Activated CD4-positive, alpha-beta memory T cell treated with anti-CD3 and anti-CD28 coated beads for 36 hours (primary cell): ENCODE results near the gene RPL34. TPM values are rescaled to one million over a fixed set of nuclear protein-coding genes. Genes with fewer than 3 reads are reported as not detected.

Experiments
- CTCF ChIA-PET: fragments of 350-600 bp; sonication (Branson Sonifier 250); formaldehyde crosslinking; loops from one replicate; lab custom pipeline; 2021; ENCODE audit warnings: antibody characterized with exemption, inconsistent platforms; lab: Charles Lee
- POLR2A ChIA-PET: fragments of 350-600 bp; sonication (Branson Sonifier 250); formaldehyde crosslinking; loops from one replicate; lab custom pipeline; 2021; ENCODE audit warnings: antibody characterized with exemption; lab: Charles Lee
- DNase-seq: peaks from one replicate; pipeline ENCODE4 v3.0.0-alpha.2; 2020
- H3K27ac Mint-ChIP-seq: one replicate; pipeline ENCODE4 v1.8.0; 2021; ENCODE audit warnings: mixed read lengths
- H3K27me3 Mint-ChIP-seq: one replicate; pipeline ENCODE4 v1.8.0; 2021; ENCODE audit warnings: mixed read lengths
- H3K36me3 Mint-ChIP-seq: one replicate; pipeline ENCODE4 v1.8.0; 2021; ENCODE audit warnings: mixed read lengths
- H3K4me1 Mint-ChIP-seq: one replicate; pipeline ENCODE4 v1.8.0; 2021; ENCODE audit warnings: low read depth, mixed read lengths
- H3K4me3 Mint-ChIP-seq: one replicate; pipeline ENCODE4 v1.8.0; 2021; ENCODE audit warnings: mild to moderate bottlenecking, mixed read lengths
- H3K9me3 Mint-ChIP-seq: one replicate; pipeline ENCODE4 v1.8.0; 2021; ENCODE audit warnings: mixed read lengths
- intact Hi-C: fragments of 100-400 bp; cut with micrococcal nuclease; formaldehyde crosslinking; loops from one replicate; pipeline ENCODE4 v1.15.1; 2023
- total RNA-seq, 2 experiments: library from RNA; stranded (reverse); gene quantifications; one replicate each; pipeline ENCODE4 v1.2.3, GENCODE V29; 2021

Gene RPL34
- total RNA-seq, 2 experiments from 2014 or later: 1,653 to 1,658 TPM

DNA sequence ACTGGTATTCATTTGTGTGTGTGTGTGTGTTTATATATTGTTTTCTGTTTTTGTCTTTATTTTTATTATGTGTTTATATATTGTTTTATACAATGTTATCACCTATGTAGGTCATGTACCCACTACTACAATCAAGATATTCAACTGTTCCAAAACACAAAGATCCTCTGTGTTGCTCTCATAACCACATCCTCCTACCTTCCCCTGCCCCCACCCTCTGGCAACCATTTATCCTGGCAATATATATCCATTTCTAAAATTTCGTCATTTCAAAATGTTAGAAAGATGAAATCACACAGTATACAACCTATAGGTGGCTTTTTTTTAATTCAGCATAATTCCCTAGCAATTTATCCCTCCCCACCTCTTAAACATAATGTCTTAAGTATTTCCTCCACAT is 18.8 kb upstream of the RPL34 start:
- no peak overlapping the region for H3K4me3 Mint-ChIP-seq
- H3K36me3 Mint-ChIP-seq: peaks cover 2% of the 10 kb centered on the region
- POLR2A ChIA-PET: no interaction called here
- DNase-seq: peak; percentile 23
- H3K4me1 Mint-ChIP-seq: peaks cover 16% of the 10 kb centered on the region
- no peak overlapping the region for H3K27ac Mint-ChIP-seq
- peaks cover 2% of the 10 kb centered on the region for H3K9me3 Mint-ChIP-seq
- H3K27me3 Mint-ChIP-seq: no peaks in the 10 kb centered on the region
- intact Hi-C loops: no loop called here
- CTCF ChIA-PET: no interaction called here

DNA sequence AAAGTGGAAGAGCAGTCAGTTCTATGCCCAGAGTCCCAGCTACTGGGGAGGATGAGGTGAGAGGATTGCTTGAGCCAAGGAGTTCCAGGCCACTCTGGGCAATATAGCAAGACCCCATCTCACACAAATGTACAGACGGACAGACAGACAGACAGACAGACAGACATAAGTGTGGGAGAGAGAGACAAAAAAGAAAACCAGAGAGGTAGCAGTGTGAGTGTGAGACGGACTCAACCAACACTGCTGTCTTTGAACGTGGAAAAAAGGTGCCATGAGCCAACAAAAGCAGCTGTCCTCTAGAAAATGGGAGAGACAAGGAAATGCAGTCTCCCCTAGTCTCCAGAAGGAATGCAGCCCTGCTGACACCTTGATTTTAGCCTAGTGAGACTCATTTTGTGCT is 18.2 kb upstream of the RPL34 start:
- H3K4me3 Mint-ChIP-seq: no peak overlapping the region
- H3K27me3 Mint-ChIP-seq: no peaks in the 10 kb centered on the region
- POLR2A ChIA-PET: no interaction called here
- no peak overlapping the region for H3K27ac Mint-ChIP-seq
- peaks cover 16% of the 10 kb centered on the region for H3K4me1 Mint-ChIP-seq
- H3K9me3 Mint-ChIP-seq: peaks cover 2% of the 10 kb centered on the region
- intact Hi-C loops: loop anchor here (2.0 kb wide), 1 partner anchor 17 kb away; no protein-coding TSS in a partner anchor
- H3K36me3 Mint-ChIP-seq: peaks cover 5% of the 10 kb centered on the region
- DNase-seq: no peak
- CTCF ChIA-PET: no interaction called here

DNA sequence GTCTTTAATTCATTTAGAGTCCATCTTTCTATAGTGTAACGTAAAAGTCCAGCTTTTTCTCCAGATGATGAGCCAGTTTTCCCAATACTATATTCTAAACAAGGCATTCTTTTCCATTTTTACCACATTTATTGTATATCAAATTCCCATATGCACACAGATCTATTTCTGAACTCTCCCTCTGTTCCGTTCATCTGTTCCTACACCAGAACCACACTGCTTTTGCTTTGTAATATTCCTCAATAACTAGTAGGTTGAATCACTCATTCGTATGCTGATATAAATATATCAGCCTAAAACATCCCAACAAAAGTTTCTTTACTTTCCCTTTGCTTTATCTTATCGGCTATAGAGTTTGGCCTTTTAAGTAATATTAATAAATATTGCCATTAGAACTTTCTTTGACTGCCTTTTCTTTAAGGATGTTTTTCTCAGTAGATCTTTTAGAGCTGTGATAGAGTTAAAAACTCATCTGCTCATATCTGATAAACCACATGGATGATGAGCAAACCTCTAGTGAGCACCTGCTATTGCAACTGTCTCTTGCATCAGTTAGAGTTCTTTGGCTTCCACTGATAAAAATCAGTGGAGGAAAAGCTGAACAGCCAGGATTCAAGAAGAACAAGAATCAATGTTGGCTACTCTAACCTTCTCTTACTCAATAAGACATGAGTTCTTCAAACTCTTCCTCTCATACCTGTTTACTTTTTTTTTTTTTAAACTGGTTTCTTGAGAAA is 13.1 kb upstream of the RPL34 start:
- intact Hi-C loops: no loop called here
- H3K27me3 Mint-ChIP-seq: no peaks in the 10 kb centered on the region
- POLR2A ChIA-PET: no interaction called here
- no peak overlapping the region for H3K4me3 Mint-ChIP-seq
- DNase-seq: no peak
- H3K4me1 Mint-ChIP-seq: peaks cover 1% of the 10 kb centered on the region
- no peak overlapping the region for H3K27ac Mint-ChIP-seq
- H3K9me3 Mint-ChIP-seq: peaks cover 2% of the 10 kb centered on the region
- peaks cover 7% of the 10 kb centered on the region for H3K36me3 Mint-ChIP-seq
- CTCF ChIA-PET: no interaction called here

DNA sequence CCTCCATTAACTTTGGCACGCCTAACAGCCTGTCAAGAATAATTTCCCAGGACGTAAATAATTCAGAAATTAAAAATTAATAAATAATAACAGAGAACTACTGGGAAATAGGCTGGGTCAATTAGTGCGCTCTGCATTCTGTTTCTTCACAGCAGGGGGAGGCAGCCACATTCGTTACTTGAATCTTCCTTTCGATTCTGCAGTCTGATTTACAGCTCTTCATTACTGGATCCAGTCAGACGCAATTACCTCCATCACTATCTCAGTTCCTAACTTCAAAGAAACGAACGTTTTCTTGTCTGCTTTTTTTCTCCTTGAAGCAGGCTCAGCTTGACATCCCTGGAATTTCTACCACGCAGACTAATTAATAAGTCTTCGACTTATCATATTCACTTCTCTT is 9.0 kb upstream of the RPL34 start:
- CTCF ChIA-PET: no interaction called here
- H3K9me3 Mint-ChIP-seq: peaks cover 10% of the 10 kb centered on the region
- H3K4me1 Mint-ChIP-seq: no peaks in the 10 kb centered on the region
- POLR2A ChIA-PET: no interaction called here
- intact Hi-C loops: no loop called here
- no peak overlapping the region for H3K27ac Mint-ChIP-seq
- H3K4me3 Mint-ChIP-seq: no peak overlapping the region
- peaks cover 16% of the 10 kb centered on the region for H3K36me3 Mint-ChIP-seq
- no peaks in the 10 kb centered on the region for H3K27me3 Mint-ChIP-seq
- no peak for DNase-seq

DNA sequence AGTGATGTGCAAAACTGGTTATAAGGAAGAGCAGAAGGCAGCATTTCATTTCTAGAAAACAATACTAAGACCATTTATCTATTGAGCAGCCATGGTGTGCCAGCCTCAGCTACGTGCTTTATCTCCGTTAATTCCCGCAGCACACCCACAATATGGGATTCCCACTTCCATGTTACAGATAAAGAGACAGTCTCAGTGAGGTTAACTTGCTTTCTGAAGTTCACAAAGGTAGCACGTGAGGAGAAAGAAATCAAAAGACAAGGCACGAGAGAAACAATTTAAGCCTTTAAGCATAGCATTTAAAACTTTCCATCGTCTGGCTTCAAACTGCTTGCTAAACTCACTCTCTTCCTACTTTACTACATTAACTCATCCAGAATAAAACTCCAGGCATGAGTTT is 8.0 kb upstream of the RPL34 start:
- POLR2A ChIA-PET: no interaction called here
- intact Hi-C loops: no loop called here
- no peak overlapping the region for H3K27ac Mint-ChIP-seq
- peaks cover 11% of the 10 kb centered on the region for H3K9me3 Mint-ChIP-seq
- H3K4me1 Mint-ChIP-seq: no peaks in the 10 kb centered on the region
- no peak overlapping the region for H3K4me3 Mint-ChIP-seq
- H3K27me3 Mint-ChIP-seq: no peaks in the 10 kb centered on the region
- no peak for DNase-seq
- peaks cover 18% of the 10 kb centered on the region for H3K36me3 Mint-ChIP-seq
- CTCF ChIA-PET: no interaction called here

DNA sequence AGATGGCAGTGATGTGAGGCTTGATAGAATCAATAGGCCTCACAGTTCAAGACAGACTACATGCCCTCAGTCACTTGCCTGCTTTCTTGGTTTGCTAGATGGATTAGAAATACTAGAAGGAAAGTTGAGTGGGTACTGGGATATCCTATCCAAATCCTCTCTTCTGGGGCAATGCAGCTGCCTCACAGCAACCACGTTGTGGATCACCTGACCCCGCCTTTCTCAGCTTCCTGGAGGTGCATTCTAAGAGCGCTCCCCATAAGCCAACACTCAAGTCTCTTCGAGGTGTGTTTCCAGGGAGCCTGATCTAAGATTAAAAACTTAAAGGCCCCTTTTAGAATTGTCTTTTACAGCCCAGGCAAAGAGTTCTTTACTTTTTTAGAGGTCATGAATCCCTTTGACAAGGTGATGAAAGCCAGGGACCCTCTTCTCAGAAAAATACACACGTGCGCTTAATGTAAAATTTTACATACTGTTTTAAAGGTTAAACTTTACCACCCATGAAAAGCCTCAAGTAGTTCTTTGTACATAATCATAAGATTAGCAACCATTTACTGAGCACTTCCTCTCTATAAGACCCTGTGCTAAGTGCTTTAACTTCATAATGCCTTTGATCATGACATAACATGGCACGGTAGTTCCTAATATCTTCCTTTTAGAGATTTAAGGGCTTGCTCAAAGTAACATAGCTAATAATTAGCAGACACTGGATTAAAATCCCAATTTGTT is 840 bp upstream of the RPL34 start:
- Mint-ChIP-seq H3K4me1 (peaks cover 41% of the 10 kb centered on the region), H3K27me3 (no peaks in the 10 kb centered on the region), H3K4me3 (peak overlapping the region; percentile 88), H3K27ac (peak overlapping the region; percentile 95), H3K36me3 (peaks cover 54% of the 10 kb centered on the region), H3K9me3 (peaks cover 11% of the 10 kb centered on the region)
- intact Hi-C loops: loop anchor here (1.0 to 5.0 kb wide), 8 partner anchors 17 to 1577 kb away; partner anchors contain the start of genes HADH, OSTC and PAPSS1
- ChIA-PET CTCF (interaction anchor here (0.9 to 2.1 kb wide), 2 partner anchors 13 to 601 kb away, joined by 3 to 5 read pairs; no protein-coding TSS in a partner anchor), POLR2A (interaction anchor here (0.8 to 3.7 kb wide), 5 partner anchors 31 to 453 kb away, joined by 3 to 23 read pairs (median 4); partner anchors contain the start of genes LEF1 and OSTC)
- DNase-seq: peak; percentile 65

DNA sequence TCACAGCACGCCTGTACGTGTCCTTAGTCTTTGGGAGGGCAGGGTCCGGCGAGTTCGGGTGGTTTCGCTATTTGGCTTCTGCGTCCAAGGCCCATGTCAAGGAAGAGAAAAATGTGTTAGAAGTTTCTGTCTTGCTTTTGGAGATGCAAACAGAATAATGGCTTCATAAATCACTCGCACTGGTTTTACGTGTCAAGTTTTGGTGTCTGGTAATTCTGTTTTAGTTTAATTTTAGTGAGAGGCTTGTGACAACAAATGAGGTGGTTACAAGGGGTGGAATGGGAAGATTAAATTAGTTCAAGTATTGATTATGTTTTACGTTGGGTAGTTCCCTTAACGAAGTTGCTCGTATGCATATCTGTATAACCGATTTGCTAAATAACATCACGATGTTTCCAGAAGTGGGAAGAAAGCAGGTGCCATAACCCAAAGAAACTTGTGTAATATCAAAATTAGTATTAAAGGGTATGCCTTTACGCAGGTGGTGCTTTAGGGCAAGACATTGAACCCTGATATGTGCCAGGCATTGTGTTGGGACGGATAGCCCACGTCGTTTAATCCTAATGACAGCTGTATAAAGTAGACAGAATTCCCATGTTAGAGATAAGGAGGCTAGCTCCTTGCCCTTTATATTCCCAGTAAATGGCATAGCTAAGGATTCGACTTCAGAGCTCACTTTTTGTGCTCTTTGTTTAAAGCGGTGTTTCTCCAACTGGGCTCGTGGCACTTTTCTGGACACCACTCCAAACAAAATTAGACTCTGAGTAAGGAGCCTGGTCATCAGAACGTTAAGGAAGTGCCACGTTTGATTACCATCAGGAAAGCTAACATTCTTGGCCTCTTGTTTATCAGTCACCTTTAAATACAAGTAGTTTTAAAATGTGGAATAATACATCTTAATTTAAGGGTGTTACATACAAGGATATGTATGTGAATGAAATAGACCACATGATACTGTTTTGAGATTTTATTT is 843 bp downstream of the RPL34 start:
- POLR2A ChIA-PET: interaction anchor here (1.4 to 3.7 kb wide), 3 partner anchors 29 to 631 kb away, joined by 4 to 23 read pairs (median 4); partner anchors contain the start of genes LEF1 and OSTC
- Mint-ChIP-seq H3K36me3 (peaks cover 58% of the 10 kb centered on the region), H3K4me3 (peak overlapping the region; percentile 88), H3K27me3 (no peaks in the 10 kb centered on the region), H3K4me1 (peaks cover 51% of the 10 kb centered on the region), H3K9me3 (peaks cover 3% of the 10 kb centered on the region), H3K27ac (peak overlapping the region; percentile 95)
- CTCF ChIA-PET: interaction anchor here (1.5 to 2.1 kb wide), 2 partner anchors 602 kb away, joined by 5 to 6 read pairs; no protein-coding TSS in a partner anchor
- DNase-seq: no peak
- intact Hi-C loops: loop anchor here (1.0 to 5.0 kb wide), 7 partner anchors 29 to 1576 kb away; partner anchors contain the start of genes HADH, OSTC and PAPSS1

DNA sequence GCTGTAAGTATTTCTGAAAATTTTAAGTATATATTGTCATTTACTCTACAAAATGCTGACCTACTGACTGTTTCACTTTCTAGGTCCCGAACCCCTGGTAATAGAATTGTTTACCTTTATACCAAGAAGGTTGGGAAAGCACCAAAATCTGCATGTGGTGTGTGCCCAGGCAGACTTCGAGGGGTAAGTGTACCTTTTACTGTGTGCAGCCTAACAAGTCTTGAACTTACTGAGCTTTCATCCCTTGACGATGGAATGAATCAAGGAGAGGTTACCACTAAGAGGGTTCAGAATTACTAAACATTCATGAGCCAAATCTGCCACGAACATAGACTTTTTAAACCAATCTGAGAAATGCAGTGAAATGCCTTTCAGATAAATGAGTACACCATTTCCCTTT is 1.6 kb downstream of the RPL34 start:
- ChIA-PET CTCF (interaction anchor here (1.5 kb wide), 1 partner anchor 603 kb away, joined by 6 read pairs; no protein-coding TSS in a partner anchor), POLR2A (interaction anchor here (1.6 to 3.7 kb wide), 2 partner anchors 28 to 631 kb away, joined by 4 to 23 read pairs; partner anchors contain the start of gene OSTC)
- Mint-ChIP-seq H3K9me3 (no peaks in the 10 kb centered on the region), H3K4me1 (peaks cover 54% of the 10 kb centered on the region), H3K27me3 (no peaks in the 10 kb centered on the region), H3K27ac (peak overlapping the region; percentile 95), H3K36me3 (peaks cover 57% of the 10 kb centered on the region), H3K4me3 (peak overlapping the region; percentile 88)
- DNase-seq: peak; percentile 60
- intact Hi-C loops: loop anchor here (5.0 kb wide), 2 partner anchors 195 to 590 kb away; no protein-coding TSS in a partner anchor

DNA sequence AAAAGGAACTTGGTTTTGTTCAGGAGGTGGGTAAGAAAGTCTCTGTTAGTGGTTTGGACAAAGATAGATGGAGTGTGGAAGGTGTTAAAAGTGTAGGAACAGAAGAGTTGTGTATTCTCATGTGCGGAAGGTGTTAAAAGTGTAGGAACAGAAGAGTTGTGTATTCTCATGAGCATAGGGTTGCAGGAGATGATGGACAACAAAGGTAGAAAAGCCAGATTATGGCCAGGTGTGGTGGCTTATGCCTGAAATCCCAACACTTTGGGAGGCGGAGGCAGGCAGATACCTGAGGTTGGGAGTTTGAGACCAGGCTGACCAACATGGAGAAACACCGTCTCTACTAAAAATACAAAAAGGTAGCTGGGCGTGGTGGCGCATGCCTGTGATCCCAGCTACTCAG is 2.5 kb downstream of the RPL34 start:
- CTCF ChIA-PET: no interaction called here
- H3K27ac Mint-ChIP-seq: peak overlapping the region; percentile 95
- H3K9me3 Mint-ChIP-seq: no peaks in the 10 kb centered on the region
- peak overlapping the region; percentile 88 for H3K4me3 Mint-ChIP-seq
- DNase-seq: no peak
- POLR2A ChIA-PET: interaction anchor here (0.8 to 1.8 kb wide), 2 partner anchors 28 to 454 kb away, joined by 4 to 7 read pairs; partner anchors contain the start of genes LEF1 and OSTC
- H3K4me1 Mint-ChIP-seq: peaks cover 54% of the 10 kb centered on the region
- no peaks in the 10 kb centered on the region for H3K27me3 Mint-ChIP-seq
- peaks cover 57% of the 10 kb centered on the region for H3K36me3 Mint-ChIP-seq
- intact Hi-C loops: loop anchor here (5.0 kb wide), 2 partner anchors 196 to 591 kb away; no protein-coding TSS in a partner anchor

DNA sequence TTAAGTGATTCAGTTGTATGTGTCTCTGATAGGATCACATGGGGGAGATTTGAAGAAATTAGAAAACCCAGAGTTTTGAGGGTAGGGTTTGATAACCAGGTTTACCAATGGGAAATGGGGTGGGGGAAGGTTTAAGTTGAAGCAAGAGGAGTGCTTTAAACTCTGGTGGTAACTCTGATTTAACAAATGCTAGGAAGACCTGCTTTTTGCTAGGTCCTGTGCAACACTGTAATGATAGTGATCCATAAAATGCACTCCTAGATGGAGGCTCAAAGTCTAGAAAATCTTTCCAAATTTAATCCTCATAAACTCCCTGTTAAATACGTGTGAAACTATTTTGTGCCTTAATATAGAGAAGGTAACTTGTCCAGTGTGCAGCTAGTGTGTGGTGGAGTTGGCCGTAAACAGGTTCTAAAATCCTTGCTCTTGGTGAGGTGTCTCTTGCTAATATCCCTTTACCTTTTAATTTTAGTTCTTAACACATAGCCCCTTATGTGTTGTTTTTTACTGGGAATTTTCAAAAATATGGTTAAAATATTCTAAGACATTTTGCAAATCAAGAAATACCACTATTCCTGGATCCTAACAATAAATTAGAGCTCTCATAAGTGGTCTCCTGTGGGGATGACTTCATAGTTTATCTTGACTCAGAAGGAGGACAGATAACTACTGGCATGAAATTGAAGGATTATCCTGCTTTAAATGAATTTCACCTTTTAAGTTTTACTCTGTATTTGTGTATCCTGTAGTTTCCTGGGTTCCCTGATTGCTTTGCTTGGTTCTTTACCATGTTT is 4.1 kb downstream of the RPL34 start:
- ChIA-PET POLR2A (interaction anchor here (1.8 kb wide), 1 partner anchor 26 kb away, joined by 7 read pairs; the partner anchor contains the start of gene OSTC), CTCF (interaction anchor here (1.4 kb wide), 1 partner anchor 25 kb away, joined by 3 read pairs; the partner anchor contains the start of gene OSTC)
- Mint-ChIP-seq H3K27ac (peak overlapping the region; percentile 95), H3K36me3 (peaks cover 65% of the 10 kb centered on the region), H3K9me3 (no peaks in the 10 kb centered on the region), H3K4me1 (peaks cover 50% of the 10 kb centered on the region), H3K27me3 (no peaks in the 10 kb centered on the region), H3K4me3 (peak overlapping the region; percentile 28)
- DNase-seq: no peak
- intact Hi-C loops: loop anchor here (5.0 kb wide), 2 partner anchors 197 to 592 kb away; no protein-coding TSS in a partner anchor
